GM12891 (cell line): Measurements from ENCODE around the gene EBP.

ENCODE experiments used
- POLR2A ChIP-seq: IDR thresholded peaks from 2 replicates; pipeline ENCODE4 v1.6.1; 2011; ENCODE audit warnings: low read depth, low read length, control low read depth
- POLR2AphosphoS5 ChIP-seq: IDR thresholded peaks from 2 replicates; pipeline ENCODE4 v1.6.1; 2011; ENCODE audit warnings: low read depth, low read length, control low read depth
- POU2F2 ChIP-seq: IDR thresholded peaks from 2 replicates; pipeline ENCODE4 v1.6.1; 2011; ENCODE audit warnings: low read depth, mild to moderate bottlenecking, control low read depth, low read length, moderate library complexity
- SPI1 ChIP-seq: IDR thresholded peaks from 2 replicates; pipeline ENCODE4 v1.6.1; 2011; ENCODE audit warnings: low read depth, low read length, control low read depth

GRCh38 chrX:48521353-48522243, at the start of gene EBP:
- TF ChIP-seq POLR2A (peak; percentile 58), POU2F2 (no peak), POLR2AphosphoS5 (peak; percentile 68; the same call in 1 of the 2 replicates), SPI1 (no peak)
